ENCODE results near the gene TRPM4.

Gene TRPM4

DNA sequence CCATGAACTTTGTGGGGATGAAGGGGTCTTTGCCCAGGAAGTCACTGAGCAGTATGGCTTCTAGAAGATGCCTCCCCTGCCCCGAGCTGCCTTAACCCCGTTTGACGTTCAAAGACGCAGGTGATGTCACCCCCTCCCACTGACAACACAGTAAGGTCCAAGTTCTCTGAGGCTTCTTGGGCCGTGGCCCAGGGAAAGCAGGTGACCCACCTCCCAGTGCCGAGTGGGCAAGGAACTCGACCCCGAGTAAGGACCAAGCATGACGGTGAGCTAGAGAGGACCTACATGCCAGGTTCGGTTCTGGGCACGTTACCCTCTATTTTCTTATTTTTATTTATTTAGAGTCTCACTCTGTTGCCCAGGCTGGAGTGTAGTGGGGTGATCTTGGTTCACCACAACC, 86.1 kb downstream of the TRPM4 start:
- no peak for DNase-seq

DNA sequence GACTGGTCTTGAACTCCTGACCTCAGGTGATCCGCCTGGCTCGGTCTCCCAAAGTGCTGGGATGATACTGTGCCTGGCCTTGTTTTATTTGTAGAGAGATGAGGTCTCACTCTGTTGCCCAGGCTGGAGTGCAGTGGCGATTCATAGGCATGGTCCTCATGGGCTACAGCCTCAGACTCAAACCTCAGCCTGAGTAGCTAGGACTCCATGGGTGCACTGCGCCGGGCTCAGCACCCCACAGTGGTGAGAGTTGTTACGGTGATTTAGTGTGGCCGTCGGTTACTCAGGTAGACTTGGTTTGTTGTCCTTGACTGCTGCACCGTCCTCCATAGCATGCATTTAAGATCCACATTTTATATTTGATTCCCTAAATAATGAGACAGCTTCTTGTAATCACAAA, 86.7 kb downstream of the TRPM4 start:
- DNase-seq, result no peak

DNA sequence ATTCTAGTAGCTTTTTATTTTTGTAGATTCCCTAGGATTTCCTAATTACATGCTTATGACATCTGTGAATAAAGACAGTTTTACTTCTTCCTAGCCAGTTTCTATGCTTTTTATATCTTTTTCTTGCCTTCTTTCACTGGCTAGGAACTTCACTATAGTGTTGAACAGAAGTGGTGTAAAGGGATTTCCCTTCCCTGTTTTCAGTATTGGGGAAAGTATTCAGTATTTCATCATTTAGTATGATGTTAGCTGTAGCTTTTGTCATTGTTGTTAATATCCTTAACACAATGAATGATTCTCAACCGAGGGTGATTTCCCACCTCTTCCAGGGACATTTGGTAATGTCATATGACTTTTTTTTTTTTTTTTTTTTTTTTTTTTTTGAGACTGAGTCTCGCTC, 90.1 kb downstream of the TRPM4 start:
- DNase-seq, result no peak

DNA sequence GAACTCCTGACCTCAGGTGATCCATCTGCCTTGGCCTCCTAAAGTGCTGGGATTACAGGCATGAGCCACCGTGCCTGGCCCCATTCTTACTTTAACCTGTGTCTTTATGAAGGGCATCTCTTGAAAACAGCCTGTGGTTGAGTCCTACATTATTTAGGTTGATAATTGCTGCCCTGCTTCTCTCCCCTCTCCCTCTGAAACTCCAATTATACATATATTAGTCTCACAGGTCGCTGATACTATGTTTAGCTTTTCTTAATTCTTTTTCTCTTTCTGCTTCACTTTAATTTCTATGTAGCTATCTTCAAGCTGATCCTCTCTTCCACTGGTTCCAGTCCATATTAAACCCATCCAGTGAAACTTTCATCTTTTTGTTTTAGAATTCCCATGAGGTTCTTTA, 92.3 kb downstream of the TRPM4 start:
- DNase-seq, result no peak

DNA sequence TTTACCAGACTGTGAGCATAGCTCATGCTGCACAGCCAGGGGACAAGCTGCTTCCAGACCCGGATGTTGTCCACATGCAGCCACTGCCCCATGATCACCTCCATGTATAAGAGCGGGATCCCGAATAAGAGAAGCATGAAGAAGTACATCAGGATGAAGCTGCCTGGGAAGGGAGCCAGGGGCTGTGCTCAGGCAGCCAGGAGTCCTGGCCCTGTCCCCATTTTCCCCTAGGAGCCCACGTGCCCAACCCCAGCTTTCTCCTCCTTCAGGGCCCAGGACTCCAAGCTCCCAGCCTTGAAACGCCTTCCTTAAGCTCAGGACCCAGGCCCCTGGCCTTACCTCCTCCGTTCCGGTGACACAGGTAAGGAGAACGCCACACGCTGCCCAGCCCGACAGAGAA, 98.1 kb downstream of the TRPM4 start:
- DNase-seq, result no peak

DNA sequence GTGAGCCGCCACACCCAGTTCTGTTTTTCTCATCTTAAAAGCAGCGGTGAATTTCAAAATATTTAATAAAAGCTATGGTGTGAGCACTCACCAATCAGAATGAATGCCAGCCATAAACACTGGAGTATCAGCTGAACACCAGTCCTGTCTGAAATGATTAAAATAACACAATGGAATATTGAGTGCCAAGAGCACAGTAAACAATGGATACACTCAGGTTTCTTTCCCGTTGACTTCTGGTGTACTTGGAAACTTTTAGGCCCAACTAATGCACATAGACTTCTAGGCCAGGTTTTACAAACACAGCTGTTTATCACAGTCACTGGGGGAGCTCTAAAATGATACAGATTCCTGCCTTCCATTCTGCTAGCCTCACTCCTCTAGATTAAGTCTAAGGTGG, 99.1 kb downstream of the TRPM4 start:
- DNase-seq, result no peak
